HG03175 (cell line): ENCODE measurements around the gene GDI1.
"Not testable (repeated sequence)": the region's sequence is repeated elsewhere in the genome, so short reads cannot be mapped to it uniquely, and the experiment has no call there.

ENCODE experiments used
- ATAC-seq: cut with Tn5 transposase; IDR thresholded peaks from one replicate; pipeline ENCODE4 v1.9.1; 2021; ENCODE audit warnings: mild to moderate bottlenecking, moderate library complexity; ENCODE audit not compliant: unreplicated experiment

Gene GDI1

DNA sequence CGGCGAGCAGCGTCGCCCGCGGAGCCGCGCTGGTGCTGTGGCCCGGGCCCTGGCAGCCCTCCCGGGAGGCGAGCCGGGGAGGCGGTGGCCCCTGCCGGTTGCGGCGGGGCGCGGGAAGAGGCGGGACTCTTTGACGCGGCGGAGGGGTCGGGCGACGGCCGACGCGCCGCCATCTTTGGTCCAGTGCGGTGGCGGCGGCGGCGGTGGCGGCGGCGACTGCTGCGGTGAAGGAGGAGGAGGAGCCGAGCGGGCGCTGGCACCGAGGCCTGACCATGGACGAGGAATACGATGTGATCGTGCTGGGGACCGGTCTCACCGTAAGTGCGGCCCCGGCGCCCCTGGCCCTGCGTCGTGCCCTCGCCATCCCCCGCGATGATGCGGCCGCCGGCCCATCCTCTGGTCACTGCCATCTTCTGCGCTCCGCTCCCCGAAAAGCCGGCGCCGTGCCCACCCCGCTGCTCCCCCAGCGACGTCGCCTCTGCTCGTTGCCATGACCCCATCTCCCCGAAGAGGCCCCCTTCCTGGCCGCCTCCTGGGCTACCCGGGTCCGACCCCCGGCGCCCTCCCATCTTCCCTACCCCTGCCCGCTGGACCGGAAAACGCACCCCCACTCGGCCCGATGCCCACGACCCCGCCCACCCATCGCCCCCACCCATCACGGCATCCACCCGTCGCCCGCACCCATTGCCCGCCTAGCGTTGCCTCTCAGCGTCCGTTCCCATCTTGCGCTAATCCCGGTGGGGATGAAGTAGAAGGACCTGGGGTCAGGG, at the start of gene GDI1:
GDI1 (plus strand) TSS at position 172 of the 770 bp plus-strand sequence; CDS start at position 273, 101 bp downstream.
- peak; percentile 44 for ATAC-seq

DNA sequence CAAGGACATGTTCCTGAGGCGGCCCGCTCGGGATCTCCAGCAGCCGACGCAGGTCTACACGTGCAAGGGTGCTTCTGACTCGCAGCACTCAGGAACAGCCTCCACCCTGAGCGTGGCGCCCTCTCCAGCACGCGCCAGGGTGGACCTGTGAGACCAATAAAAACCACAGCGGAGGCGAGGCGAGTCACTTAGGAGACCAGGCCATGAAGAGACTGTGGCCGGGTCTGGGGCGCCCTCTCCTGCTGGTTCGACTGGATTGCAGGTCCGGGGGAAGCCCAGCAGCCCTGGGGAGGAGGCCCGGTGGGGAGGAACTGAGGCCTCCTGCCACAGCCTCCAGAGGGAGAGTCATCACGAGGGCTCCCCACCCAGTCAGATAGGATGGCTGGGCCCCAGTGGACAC, 48.9 kb upstream of the GDI1 start:
- peak; percentile 31 for ATAC-seq

DNA sequence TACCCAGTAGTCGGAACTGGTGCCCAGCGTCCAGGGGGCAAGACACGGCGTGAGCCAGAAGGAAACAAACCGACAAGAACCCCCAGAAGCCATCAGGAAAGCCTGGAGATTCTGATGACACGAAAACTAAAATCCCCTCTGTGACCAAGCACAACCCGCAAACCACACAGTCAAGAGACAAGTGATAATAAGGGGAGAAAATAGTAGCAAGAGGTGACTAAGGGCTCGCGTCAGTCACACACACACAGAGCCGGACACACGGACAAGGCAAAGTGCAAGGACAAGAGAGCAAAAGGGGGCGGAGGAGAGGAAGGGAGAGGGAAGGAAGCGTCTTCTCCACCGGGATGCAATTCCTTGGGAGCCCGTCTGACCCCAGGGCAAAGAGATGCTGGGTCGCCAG, 48.3 kb upstream of the GDI1 start:
- ATAC-seq, result not testable (repeated sequence)

DNA sequence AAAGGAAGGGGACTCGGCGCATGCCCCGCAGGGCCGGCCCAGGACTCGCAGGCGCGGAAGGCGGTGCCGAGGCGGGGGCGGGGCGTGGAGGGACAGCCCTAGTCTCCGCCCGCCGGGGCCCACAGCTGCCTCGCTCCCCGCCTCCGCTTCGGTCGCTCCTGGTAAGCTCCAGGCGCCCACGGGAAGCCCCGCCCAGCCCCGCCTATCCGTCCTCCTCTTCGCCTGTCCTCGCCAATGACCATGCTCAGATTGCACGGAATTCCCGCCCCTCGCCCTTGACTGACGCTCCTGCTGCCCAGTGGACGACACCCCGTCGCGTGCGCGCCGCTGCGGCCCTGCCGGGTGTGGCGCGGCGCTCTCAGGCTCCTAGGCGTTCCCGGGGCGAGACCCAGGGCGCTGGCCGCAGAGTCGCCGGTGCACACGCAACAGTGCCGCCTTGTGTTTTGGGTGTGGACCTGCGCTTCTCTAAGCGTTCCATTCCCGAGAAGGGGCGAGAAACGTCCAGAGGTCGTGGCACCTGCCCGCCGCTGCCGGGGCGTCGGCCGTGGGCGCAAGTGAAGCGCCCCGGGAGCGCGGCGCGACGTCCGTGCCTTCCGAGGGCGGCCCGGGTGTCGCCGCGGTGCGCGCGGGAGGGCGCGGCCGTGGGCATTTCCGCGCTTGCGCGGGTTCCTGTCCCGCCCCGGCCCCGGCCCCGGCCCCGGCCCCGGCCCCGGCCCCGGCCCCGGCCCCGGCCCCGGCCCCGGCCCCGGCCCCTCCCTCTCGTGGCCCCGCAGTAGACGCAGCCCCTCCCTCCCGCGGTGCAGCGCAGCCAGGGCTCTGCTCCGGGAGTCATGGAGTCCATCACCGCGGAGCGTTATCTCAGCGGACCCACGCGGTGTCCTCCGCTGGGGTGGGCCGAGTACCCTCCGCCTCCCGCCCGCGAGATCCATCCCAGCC, 46.9 kb upstream of the GDI1 start:
- ATAC-seq, result peak; percentile 76

DNA sequence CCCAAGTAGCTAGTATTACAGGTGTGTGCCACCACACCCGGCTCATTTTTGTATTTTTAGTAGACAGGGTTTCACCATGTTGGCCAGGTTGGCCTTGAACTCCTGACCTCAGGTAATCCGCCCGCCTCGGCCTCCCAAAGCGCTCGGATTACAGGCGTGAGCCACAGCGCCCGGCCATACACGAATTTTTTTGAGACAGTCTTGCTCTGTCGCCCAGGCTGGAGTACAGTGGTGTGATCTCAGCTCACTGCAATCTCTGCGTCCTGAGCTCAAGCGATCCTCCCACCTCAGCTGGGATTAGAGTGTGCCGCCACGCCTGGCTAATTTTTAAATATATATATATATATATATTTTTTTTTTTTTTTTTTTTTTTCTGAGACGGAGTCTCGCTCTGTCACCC, 40.6 kb upstream of the GDI1 start:
- ATAC-seq, result not testable (repeated sequence)

DNA sequence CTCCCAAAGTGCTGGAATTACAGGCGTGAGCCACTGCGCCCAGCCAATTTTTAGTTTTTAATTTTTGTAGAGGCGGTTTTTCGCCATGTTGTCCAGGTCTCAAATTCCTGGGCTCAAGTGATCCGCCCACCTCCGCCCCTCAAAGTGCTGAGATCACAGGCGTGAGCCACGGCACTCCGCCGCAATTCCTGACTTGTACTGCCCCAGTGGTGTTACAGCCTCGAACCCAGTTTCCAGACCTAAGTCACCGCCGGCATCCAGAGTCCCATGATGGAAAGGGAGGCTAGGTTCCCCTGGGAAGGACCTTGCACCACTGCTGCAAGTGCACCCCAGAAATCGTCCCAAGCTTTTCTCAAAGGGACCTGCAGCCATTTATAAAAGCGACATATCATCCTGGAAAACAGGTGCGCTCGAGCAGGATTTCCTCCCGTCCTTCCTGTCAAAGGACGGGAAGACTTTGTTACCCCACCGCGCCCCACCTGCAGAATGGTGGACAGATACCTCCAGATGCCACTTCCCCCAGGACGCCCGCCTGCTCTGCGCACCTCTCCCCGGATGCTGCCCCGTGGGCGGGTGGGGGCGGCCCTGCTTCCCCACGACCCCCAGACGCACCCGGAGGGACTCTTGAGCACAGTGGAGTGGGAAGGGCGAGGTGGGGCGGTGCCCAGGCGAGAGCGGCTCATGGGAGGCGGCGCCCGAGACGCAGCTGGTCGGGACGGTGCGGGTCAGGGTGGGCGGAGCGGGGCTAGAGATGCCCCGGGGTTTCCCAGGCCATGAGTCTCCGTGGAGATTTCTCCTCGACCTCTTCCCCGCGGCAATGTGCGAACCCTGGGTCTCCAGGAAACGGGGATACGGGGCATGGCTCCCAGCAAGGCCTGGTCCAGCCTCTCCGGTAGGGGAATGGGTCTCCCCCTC, 39.7 kb upstream of the GDI1 start:
- ATAC-seq, result peak; percentile 49

DNA sequence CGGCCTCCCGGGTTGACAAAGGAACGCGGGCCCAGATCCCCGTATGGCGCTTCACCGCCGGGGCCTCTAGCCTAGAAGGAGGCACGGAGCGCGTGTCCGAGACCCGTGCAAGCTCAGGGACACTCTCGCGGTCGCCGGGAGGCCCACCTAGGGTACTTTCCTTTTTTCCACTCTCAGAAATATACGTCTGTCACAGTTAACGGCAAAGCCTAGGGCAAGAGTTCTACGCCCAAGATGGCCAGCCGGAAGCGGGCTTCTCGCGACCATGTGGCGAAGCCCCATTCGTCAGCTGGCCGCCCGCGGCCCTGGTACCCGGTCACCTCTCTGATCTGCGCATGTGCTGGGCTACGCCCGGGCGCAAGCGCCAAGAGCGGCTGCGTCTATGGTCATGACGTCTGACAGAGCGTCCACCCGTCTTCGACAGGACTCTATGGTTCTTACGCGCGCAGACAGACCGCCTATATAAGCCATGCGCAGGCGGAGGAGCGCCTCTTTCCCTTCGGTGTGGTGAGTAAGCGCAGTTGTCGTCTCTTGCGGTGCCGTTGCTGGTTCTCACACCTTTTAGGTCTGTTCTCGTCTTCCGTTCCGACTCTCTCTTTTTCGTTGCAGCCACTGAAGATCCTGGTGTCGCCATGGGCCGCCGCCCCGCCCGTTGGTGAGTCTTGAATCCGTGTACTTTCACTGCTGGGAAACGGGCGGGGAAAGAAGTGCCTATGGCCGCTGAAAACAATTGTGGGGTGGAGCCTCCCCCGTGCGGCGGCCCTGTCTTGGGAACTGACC, 38.9 kb upstream of the GDI1 start, which contains the start of gene RPL10:
RPL10 (plus strand) TSS at position 490 of the 780 bp plus-strand sequence; CDS start at position 633, 143 bp downstream.
- ATAC-seq, result peak; percentile 83

DNA sequence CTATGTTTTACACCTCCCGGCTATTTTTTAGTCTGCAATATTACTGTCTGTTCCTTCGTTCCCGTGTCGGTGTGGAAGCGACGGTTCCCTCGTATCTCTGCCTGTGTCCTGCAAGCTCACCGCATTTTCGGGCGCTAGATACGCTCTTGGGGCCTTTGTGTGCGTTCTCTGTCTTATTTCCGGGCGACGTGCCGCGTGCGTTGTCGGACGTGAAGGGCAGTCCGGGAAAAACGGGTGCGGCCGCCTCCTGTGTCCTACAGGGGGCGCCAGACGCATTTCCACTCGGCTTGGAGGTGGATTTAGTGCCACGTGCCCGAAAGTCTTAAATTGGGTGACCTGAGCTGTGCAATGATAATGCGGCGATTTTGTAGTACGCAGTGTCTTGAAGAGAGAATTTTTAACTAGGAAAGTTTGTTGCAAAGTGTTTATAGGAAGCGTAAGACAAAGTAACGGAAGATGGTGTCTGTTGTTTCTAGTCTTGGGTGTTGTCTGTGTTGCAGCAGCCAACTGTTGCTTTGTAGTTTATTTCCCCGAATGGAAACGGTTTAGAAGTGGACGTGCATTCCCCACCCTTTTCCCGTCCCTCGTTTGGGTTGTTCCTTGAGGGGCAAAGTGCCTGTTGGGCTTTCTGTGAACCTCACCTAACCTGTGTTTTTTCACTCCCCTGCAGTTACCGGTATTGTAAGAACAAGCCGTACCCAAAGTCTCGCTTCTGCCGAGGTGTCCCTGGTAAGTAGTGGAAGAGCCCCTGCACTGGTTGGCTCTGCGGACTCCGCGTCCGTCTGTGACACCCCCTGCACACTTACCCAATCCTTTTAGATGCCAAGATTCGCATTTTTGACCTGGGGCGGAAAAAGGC, 38.1 kb upstream of the GDI1 start:
- peak; percentile 34 for ATAC-seq

DNA sequence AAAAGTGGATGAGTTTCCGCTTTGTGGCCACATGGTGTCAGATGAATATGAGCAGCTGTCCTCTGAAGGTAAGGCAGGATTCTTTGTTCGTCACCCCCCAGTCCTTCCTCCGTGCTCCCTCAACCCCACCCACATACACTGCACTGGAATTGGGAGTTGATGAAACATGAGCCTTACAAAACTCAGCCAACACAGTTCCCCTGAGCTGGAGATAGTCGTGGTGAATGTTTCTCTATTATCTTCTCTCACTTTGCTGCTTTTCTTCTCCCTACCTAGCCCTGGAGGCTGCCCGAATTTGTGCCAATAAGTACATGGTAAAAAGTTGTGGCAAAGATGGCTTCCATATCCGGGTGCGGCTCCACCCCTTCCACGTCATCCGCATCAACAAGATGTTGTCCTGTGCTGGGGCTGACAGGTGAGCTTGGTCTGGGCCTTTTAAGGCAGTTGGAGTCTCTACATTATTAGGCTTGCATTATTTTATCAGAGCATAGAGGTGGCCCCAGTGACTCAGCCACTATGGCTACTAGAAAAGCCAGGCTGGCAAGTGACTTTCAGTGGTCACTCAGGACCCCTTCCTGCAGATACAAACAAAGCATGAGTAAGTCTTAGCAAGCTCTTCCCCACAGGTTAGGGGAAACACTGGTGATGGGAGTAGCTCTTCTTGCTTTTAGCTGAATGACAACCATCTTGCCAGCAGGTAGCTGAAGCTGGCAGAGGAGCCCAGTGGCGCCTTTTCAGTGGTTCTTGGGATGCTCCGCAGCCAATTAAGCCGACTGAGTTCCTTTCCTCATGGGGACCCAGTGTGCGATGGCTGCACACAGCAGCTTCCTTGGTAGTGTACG, 37.2 kb upstream of the GDI1 start:
- ATAC-seq, result no peak

DNA sequence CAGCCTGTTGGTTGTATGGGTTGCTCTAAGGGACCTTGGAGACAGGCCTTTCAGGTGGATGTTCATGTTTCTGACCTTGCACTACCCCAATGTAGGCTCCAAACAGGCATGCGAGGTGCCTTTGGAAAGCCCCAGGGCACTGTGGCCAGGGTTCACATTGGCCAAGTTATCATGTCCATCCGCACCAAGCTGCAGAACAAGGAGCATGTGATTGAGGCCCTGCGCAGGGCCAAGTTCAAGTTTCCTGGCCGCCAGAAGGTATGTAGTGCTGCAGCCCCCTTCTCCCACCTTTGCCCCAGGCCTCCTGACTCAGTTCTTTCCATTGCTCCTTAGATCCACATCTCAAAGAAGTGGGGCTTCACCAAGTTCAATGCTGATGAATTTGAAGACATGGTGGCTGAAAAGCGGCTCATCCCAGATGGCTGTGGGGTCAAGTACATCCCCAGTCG, 36.6 kb upstream of the GDI1 start:
- ATAC-seq, result not testable (repeated sequence)

DNA sequence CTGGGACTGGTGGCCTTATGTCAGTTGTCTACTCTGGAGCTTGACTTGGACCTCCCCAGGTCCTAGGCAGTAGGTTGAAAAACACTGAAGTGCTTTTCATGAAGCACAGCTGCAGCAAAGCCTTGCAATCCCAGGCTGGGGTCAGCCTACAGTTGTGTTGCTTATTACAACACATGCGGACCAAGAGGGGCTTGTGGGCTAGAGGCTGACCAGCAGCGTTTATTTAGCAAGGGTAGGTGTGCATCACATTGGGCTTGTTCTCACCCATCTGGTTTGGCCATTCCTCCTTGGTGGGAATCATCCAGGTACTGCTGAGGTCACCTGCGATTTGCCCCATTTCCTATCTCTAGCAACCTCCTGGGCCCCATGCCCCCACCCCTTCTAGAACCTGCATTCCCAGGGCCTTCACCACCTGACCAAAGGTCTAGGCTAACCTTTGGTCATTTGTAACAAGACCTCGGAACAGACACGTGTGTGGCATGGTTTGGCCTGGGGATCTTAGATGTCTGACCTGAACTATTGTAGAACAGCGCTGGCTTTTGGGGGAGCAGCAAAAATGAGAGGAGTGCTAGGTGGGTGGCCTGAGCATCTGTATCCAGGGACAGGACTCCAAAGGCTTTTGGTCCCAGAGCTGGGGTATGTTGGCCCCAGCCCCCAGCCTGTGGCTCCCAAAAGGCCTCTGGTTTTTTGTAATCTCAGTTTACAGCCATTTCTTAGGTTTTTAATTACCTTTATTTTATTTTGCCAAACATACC, 35.7 kb upstream of the GDI1 start:
- ATAC-seq, result no peak

DNA sequence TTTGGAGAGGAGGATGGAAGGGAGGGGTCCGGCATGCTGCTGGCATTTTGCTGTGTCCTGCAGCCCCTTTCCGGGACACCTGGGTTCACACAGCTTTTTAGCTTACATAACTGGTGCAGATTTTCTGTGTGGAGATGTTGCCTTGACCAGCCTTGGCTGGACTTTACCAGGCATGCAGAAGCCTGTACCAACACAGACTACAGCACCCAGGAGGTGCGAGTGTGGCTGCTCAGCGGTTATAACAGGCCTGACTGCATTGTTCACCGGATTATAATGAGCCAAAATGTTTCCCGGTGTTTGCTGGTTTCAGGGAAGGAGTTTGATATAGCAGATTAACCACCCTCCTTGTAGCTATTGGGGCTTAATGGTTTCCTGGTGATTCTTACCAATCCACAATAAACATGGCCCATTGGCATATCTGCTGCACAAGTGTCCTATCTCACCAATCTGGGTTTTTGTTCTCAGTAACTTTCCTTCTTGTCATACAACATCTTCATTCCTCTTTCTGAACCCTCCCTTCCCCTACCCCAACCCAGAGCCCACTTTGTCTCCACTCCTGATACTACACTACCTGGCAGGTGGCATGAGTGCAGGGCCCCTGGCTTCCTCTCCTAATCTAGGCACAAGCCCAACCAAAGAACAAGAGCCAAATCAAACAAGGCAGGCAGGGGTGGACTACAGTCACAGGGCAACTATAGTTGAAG, 34.9 kb upstream of the GDI1 start:
- no peak for ATAC-seq

DNA sequence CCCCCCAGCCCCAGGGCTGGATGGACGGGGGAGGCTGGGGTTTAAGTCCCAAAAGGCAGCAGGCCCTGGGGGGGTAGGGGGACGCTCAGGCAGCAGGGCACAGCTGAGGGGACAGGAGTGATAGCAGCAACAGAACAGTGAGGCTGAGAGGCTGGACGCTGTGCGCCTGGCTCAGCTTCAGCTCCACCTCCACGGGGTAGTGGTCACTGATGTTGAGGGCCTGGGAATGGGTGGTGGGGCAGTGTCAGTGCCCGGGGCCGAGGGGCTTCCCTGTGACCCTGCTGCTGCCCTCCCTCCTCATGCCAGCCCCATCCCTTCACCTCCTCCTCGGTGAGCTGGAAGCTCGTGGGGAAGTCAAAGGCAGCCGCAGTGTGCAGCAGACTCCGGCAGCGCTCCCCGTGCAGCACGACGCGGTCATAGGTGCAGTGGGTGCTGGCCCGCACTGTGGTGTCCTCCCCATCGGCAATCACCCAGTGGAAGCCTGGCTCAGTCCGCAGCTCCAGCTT, 34.3 kb upstream of the GDI1 start:
- no peak for ATAC-seq

DNA sequence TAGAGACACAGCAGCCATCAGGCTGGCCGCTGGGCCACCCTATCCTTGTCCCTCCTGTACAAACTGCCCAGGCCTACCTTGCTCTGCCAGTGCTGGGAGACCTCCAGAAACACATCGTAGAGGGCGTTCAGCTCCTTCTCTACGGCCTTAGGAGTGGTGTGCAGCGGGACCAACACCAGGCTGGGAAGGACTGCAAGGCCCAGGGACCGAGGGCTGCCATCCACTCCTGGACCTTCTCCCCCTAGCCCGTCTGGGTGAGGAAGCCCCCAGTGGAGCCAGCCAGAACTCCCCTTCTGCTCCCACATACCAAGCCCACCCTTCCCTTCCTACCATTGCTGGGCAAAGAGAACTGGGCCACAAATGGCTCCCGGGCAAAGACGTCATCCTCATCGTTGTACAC, 33.8 kb upstream of the GDI1 start:
- ATAC-seq, result no peak

DNA sequence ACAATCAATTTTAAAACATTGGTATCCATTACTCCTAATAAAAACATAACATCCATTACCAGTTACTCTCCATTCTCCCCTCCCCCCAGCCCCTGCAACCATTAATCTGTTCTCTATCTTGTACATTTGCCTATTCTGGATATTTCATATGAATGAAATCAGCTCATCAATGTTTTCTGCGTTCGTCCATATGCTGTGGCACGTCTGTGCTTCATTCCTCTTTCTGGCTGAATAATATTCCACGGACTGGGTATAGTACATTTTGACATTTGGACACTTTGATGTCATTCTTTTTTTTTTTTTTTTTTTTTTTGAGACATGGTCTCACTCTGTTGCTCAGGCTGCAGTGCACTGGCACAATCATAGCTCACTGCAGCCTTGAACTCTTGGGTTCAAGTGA, 33.1 kb upstream of the GDI1 start:
- no peak for ATAC-seq

DNA sequence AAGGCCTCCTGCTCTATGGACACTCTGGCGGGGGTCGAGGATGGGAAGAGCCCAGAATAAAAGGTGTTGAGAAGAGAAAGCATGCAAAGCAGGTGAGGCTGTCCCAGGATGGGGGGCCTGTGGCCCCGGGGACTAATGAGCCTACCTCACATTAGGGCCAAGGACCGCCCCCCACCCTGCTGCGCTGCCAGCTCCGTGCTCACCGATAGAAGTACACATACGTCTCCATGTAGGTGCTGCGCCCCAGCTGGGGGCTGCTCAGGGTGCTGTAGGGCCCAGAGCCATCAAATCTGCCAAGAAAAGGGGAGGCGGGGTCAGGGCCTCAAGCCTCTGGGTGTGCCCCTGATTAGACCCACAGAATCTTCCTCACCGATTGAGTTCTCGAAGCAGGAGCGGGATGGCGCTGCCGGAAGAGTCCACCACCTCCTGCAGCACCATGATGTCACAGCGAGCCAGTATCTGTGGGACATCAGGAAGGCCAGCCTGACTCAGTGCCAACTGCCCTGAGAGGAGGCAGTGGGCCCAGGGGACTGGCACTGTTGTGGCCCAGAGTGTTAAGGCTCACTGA, 32.2 kb upstream of the GDI1 start:
- ATAC-seq, result no peak
